Stomach smooth muscle (tissue), 2 donors: ENCODE measurements around the gene HOXB3.

Source experiments
- H3K27ac ChIP-seq: one replicate; pipeline ENCODE4 v1.7.0; 2013; ENCODE audit warnings: mild to moderate bottlenecking, low read length, inconsistent platforms
- H3K27me3 ChIP-seq, 2 donors: one replicate each; pipeline ENCODE4 v1.7.0; 2013; ENCODE audit warnings: low read length in 2 of 2; ENCODE audit not compliant: insufficient read depth in 2 of 2, control insufficient read depth in 1 of 2
- H3K36me3 ChIP-seq, 2 donors: one replicate each; pipeline ENCODE4 v1.7.0; 2013; ENCODE audit warnings: low read length in 2 of 2; ENCODE audit not compliant: control insufficient read depth in 2 of 2, insufficient read depth in 2 of 2
- H3K4me1 ChIP-seq: one replicate; pipeline ENCODE4 v1.7.0; 2013; ENCODE audit warnings: low read length; ENCODE audit not compliant: control insufficient read depth, insufficient read depth
- H3K4me3 ChIP-seq, 2 donors: one replicate each; pipeline ENCODE4 v1.7.0; 2013; ENCODE audit warnings: low read length in 2 of 2
- H3K9ac ChIP-seq, 2 donors: one replicate each; pipeline ENCODE4 v1.7.0; 2013; ENCODE audit warnings: low read length in 2 of 2, mild to moderate bottlenecking in 1 of 2
- H3K9me3 ChIP-seq, 2 donors: one replicate each; pipeline ENCODE4 v1.7.0; 2013; ENCODE audit warnings: low read length in 2 of 2; ENCODE audit not compliant: control insufficient read depth in 2 of 2
- donor health status: healthy.
- donor health status: Pancreatic carcinoma.

The HOXB3 gene

GRCh38 chr17:48578616-48579470, 11.2 kb downstream of the HOXB3 start:
- H3K4me1 ChIP-seq, result peaks cover 60% of the 10 kb centered on the region
- no peaks in the 10 kb centered on the region for H3K9me3 ChIP-seq
- no peaks in the 10 kb centered on the region for H3K36me3 ChIP-seq
- H3K27ac ChIP-seq, result peak overlapping the region; percentile 77
- H3K9ac ChIP-seq, result peak overlapping the region; percentile 62 to 84
- peaks cover 0 to 68% of the 10 kb centered on the region in 2 donors for H3K27me3 ChIP-seq
- H3K4me3 ChIP-seq, result peak overlapping the region; percentile 59 to 83

GRCh38 chr17:48577946-48578615, 12.0 kb downstream of the HOXB3 start, which contains the start of gene HOXB4:
Gene HOXB4, minus strand, starts transcription at chr17:48578350. Its CDS starts 31 bp downstream, at chr17:48578319.
- Histone ChIP-seq H3K27me3 (peaks cover 0 to 62% of the 10 kb centered on the region in 2 donors), H3K27ac (peak within 1 kb of the TSS; percentile 89), H3K4me3 (peak within 1 kb of the TSS; percentile 61 to 83), H3K9ac (peak within 1 kb of the TSS; percentile 62 to 84), H3K4me1 (peaks cover 54% of the 10 kb centered on the region), H3K9me3 (no peaks in the 10 kb centered on the region), H3K36me3 (no peaks in the 10 kb centered on the region)

- H3K27me3 ChIP-seq, result peaks cover 0 to 62% of the 10 kb centered on the region in 2 donors
- peaks cover 54% of the 10 kb centered on the region for H3K4me1 ChIP-seq
Measured at GRCh38 chr17:48577330-48577945, 12.6 kb downstream of the HOXB3 start.

GRCh38 chr17:48576479-48577309, 13.3 kb downstream of the HOXB3 start:
- peak overlapping the region; percentile 47 to 80 for H3K9ac ChIP-seq
- no peaks in the 10 kb centered on the region for H3K36me3 ChIP-seq
- H3K4me1 ChIP-seq, result peaks cover 61% of the 10 kb centered on the region
- peak overlapping the region; percentile 42 to 83 for H3K4me3 ChIP-seq
- H3K27me3 ChIP-seq, result peaks cover 0 to 56% of the 10 kb centered on the region in 2 donors
- no peaks in the 10 kb centered on the region for H3K9me3 ChIP-seq
- H3K27ac ChIP-seq, result peak overlapping the region; percentile 89

More at GRCh38 chr17:48577330-48577945, 12.6 kb downstream of the HOXB3 start:
- Histone ChIP-seq H3K4me3 (peak overlapping the region; percentile 42 to 83), H3K27ac (peak overlapping the region; percentile 89), H3K9me3 (no peaks in the 10 kb centered on the region), H3K9ac (peak overlapping the region; percentile 47 to 80), H3K36me3 (no peaks in the 10 kb centered on the region)

- H3K9ac ChIP-seq, result peak overlapping the region; percentile 46 to 55
- H3K27ac ChIP-seq, result peak overlapping the region; percentile 89
- H3K36me3 ChIP-seq, result no peaks in the 10 kb centered on the region
- peaks cover 0 to 48% of the 10 kb centered on the region in 2 donors for H3K27me3 ChIP-seq
- H3K9me3 ChIP-seq, result no peaks in the 10 kb centered on the region
- H3K4me1 ChIP-seq, result peaks cover 61% of the 10 kb centered on the region
- H3K4me3 ChIP-seq, result peak overlapping the region; percentile 37 to 75
Measured at GRCh38 chr17:48575673-48576478, 14.2 kb downstream of the HOXB3 start.

- H3K4me3 ChIP-seq, result peak overlapping the region in 1 of 2 donors; percentile 75
- peak overlapping the region; percentile 41 to 58 for H3K9ac ChIP-seq
- no peaks in the 10 kb centered on the region for H3K9me3 ChIP-seq
- H3K36me3 ChIP-seq, result no peaks in the 10 kb centered on the region
- H3K4me1 ChIP-seq, result peaks cover 63% of the 10 kb centered on the region
- peak overlapping the region; percentile 94 for H3K27ac ChIP-seq
- H3K27me3 ChIP-seq, result peaks cover 0 to 49% of the 10 kb centered on the region in 2 donors
Measured at GRCh38 chr17:48575066-48575582, 14.9 kb downstream of the HOXB3 start.

GRCh38 chr17:48574505-48575065, 15.5 kb downstream of the HOXB3 start:
- Histone ChIP-seq H3K9me3 (no peaks in the 10 kb centered on the region), H3K27ac (peak overlapping the region; percentile 94), H3K36me3 (no peaks in the 10 kb centered on the region), H3K9ac (peak overlapping the region; percentile 41 to 79), H3K27me3 (peaks cover 0 to 46% of the 10 kb centered on the region in 2 donors), H3K4me3 (peak overlapping the region; percentile 13 to 75), H3K4me1 (peaks cover 65% of the 10 kb centered on the region)

GRCh38 chr17:48571826-48572417, 18.1 kb downstream of the HOXB3 start:
- peaks cover 71% of the 10 kb centered on the region for H3K4me1 ChIP-seq
- H3K27me3 ChIP-seq, result peaks cover 0 to 35% of the 10 kb centered on the region in 2 donors
- peak overlapping the region; percentile 94 for H3K27ac ChIP-seq
- H3K9ac ChIP-seq, result peak overlapping the region; percentile 55 to 79
- H3K9me3 ChIP-seq, result no peaks in the 10 kb centered on the region
- H3K4me3 ChIP-seq, result peak overlapping the region; percentile 8 to 75
- no peaks in the 10 kb centered on the region for H3K36me3 ChIP-seq
